ENCODE measurements around the gene PRM1.

- no peak for TF ChIP-seq MAZ (IDR thresholded peaks at IDR 0.05; ENCODE audit: borderline replicate concordance, low read depth, low read length)
- no peak for TF ChIP-seq PBX3 (IDR thresholded peaks at IDR 0.05)
- TF ChIP-seq, protein P1, sequence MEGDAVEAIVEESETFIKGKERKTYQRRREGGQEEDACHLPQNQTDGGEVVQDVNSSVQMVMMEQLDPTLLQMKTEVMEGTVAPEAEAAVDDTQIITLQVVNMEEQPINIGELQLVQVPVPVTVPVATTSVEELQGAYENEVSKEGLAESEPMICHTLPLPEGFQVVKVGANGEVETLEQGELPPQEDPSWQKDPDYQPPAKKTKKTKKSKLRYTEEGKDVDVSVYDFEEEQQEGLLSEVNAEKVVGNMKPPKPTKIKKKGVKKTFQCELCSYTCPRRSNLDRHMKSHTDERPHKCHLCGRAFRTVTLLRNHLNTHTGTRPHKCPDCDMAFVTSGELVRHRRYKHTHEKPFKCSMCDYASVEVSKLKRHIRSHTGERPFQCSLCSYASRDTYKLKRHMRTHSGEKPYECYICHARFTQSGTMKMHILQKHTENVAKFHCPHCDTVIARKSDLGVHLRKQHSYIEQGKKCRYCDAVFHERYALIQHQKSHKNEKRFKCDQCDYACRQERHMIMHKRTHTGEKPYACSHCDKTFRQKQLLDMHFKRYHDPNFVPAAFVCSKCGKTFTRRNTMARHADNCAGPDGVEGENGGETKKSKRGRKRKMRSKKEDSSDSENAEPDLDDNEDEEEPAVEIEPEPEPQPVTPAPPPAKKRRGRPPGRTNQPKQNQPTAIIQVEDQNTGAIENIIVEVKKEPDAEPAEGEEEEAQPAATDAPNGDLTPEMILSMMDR (IDR thresholded peaks at IDR 0.05) = no peak
- TF ChIP-seq, protein P2, sequence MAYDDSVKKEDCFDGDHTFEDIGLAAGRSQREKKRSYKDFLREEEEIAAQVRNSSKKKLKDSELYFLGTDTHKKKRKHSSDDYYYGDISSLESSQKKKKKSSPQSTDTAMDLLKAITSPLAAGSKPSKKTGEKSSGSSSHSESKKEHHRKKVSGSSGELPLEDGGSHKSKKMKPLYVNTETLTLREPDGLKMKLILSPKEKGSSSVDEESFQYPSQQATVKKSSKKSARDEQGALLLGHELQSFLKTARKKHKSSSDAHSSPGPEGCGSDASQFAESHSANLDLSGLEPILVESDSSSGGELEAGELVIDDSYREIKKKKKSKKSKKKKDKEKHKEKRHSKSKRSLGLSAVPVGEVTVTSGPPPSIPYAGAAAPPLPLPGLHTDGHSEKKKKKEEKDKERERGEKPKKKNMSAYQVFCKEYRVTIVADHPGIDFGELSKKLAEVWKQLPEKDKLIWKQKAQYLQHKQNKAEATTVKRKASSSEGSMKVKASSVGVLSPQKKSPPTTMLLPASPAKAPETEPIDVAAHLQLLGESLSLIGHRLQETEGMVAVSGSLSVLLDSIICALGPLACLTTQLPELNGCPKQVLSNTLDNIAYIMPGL (CRISPR knock-in tag; IDR thresholded peaks at IDR 0.05; ENCODE audit: borderline replicate concordance) = no peak
- TF ChIP-seq POLR2A (IDR thresholded peaks at IDR 0.05; ENCODE audit: low read length) = no peak
Observed at GRCh38 chr16:11289202-11289601, 8.1 kb upstream of the PRM1 start.
